A673 (cell line): ENCODE results near the gene AQP6. TPM values are rescaled to one million over a fixed set of nuclear protein-coding genes. Genes with fewer than 3 reads are reported as not detected.
A peak's percentile ranks its signal among the peaks of the same experiment; 100 is the strongest.

Experiments used
- BruUV-seq: library from RNA; stranded (reverse); fragments of 400-500 nt; replicated peaks from 2 replicates; lab custom pipeline; 2021; lab: Mats Ljungman, UMichigan
- CTCF ChIA-PET: fragments of 300-600 bp; sonication (Branson Sonifier 250); formaldehyde crosslinking; loops from one replicate; lab custom pipeline; 2022; ENCODE audit warnings: antibody characterized with exemption; lab: Charles Lee
- POLR2A ChIA-PET: fragments of 300-600 bp; sonication (Branson Sonifier 250); formaldehyde crosslinking; loops from one replicate; lab custom pipeline; 2022; ENCODE audit warnings: antibody characterized with exemption; ENCODE audit not compliant: low non-redundant PET; lab: Charles Lee
- DNase-seq: peaks from one replicate; pipeline ENCODE4 v3.0.0-alpha.2; 2015; ENCODE audit warnings: low spot score
- H3K27ac ChIP-seq: fragments of 200-600 bp; sonication (generic); 2 replicates; pipeline ENCODE4 v1.5.1; 2016; ENCODE audit warnings: mixed run types, low read depth, mild to moderate bottlenecking, mixed read lengths, antibody characterized with exemption, low read length; ENCODE audit not compliant: poor library complexity, severe bottlenecking
- H3K27me3 ChIP-seq: fragments of 200-600 bp; sonication (generic); replicated peaks from 2 replicates; pipeline ENCODE4 v1.6.1; 2017; ENCODE audit warnings: mixed run types, low read depth, mild to moderate bottlenecking, mixed read lengths, antibody characterized with exemption, low read length; ENCODE audit not compliant: insufficient read depth, poor library complexity
- H3K36me3 ChIP-seq: fragments of 200-600 bp; sonication (generic); 2 replicates; pipeline ENCODE4 v1.6.1; 2016; ENCODE audit warnings: mixed run types, mild to moderate bottlenecking, mixed read lengths, antibody characterized with exemption, low read length; ENCODE audit not compliant: insufficient read depth, poor library complexity, severe bottlenecking
- H3K4me1 ChIP-seq: fragments of 200-600 bp; sonication (generic); 2 replicates; pipeline ENCODE4 v1.6.1; 2017; ENCODE audit warnings: mixed run types, mild to moderate bottlenecking, mixed read lengths, antibody characterized with exemption, low read length; ENCODE audit not compliant: insufficient read depth, poor library complexity, severe bottlenecking
- H3K4me3 ChIP-seq: fragments of 200-600 bp; sonication (generic); 2 replicates; pipeline ENCODE4 v1.5.1; 2016; ENCODE audit warnings: low read depth, mixed run types, mild to moderate bottlenecking, mixed read lengths, low read length; ENCODE audit not compliant: poor library complexity, severe bottlenecking
- H3K9me3 ChIP-seq: fragments of 200-600 bp; sonication (generic); 2 replicates; pipeline ENCODE4 v1.6.1; 2016; ENCODE audit warnings: mixed run types, low read depth, mild to moderate bottlenecking, mixed read lengths, antibody characterized with exemption, low read length; ENCODE audit not compliant: poor library complexity, severe bottlenecking
- EZH2 ChIP-seq: fragments of 200-600 bp; sonication (generic); IDR thresholded peaks from 2 replicates; pipeline ENCODE4 v1.6.1; 2017; ENCODE audit warnings: borderline replicate concordance, low read depth, mild to moderate bottlenecking, mixed read lengths, antibody characterized with exemption, low read length; ENCODE audit not compliant: poor library complexity, severe bottlenecking
- intact Hi-C: fragments of 100-400 bp; cut with micrococcal nuclease; formaldehyde crosslinking; loops from one replicate; pipeline ENCODE4 v1.10.0; 2022; ENCODE audit not compliant: unreplicated experiment
- total RNA-seq: library from RNA; stranded (reverse); gene quantifications from 2 replicates; pipeline ENCODE4 v1.2.3, GENCODE V29; 2021
- TF ChIP-seq, protein P1 (sequence below): fragments of 300-800, 200-600 bp; sonication (generic); conservative IDR thresholded peaks from 2 replicates; pipeline ENCODE4 v1.5.1; 2017; ENCODE audit warnings: low read depth, mild to moderate bottlenecking, antibody characterized with exemption, low read length, moderate library complexity, mixed read lengths

Gene AQP6
- total RNA-seq, 1 experiment from 2014 or later, result not detected

DNA sequence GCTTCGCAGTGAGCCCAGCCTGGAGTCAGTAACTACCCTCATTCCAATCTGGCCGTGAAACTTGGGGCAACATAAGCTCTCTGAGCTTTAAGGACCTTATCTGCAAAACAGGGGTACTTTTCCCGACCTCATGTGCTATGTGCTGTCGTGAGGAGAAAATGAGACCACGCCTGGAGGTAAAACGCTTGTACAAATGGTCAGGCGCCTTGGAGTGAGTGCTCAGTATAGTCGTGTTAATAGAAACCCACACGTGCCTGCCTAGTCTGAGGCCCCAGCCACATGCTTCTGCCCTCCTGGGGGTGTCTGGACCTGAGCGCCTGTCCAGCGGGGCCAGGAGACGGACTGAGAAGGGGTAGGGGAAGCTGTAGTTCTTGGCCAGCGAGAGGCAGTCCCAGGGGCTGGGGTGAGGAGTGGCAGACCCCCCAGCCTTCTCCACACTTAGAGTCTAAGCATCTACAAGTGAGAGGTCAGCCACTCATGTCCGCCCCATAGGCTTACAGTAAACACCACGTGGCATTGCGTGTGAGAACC is 6.2 kb upstream of the AQP6 start:
- Histone ChIP-seq H3K4me3 (no peak overlapping the region), H3K27me3 (peaks cover 5% of the 10 kb centered on the region), H3K36me3 (no peaks in the 10 kb centered on the region), H3K9me3 (no peaks in the 10 kb centered on the region), H3K4me1 (no peaks in the 10 kb centered on the region), H3K27ac (no peak overlapping the region)
- TF ChIP-seq EZH2, result no peak
- ChIA-PET POLR2A (no interaction called here), CTCF (interaction anchor here (0.5 to 4.6 kb wide), 14 partner anchors 13 to 209 kb away, joined by 3 to 53 read pairs (median 4); partner anchors contain the start of genes COX14 and NCKAP5L)
- no peak for DNase-seq
- intact Hi-C loops, result loop anchor here (1.0 to 5.0 kb wide), 3 partner anchors 90 to 189 kb away; no protein-coding TSS in a partner anchor
- no TSS peak for BruUV-seq

GRCh38 chr12:49967042-49967776 is 5.5 kb upstream of the AQP6 start:
- peak overlapping the region; percentile 47 for H3K4me3 ChIP-seq
- POLR2A ChIA-PET, result no interaction called here
- peak; percentile 94 for DNase-seq
- H3K9me3 ChIP-seq, result no peaks in the 10 kb centered on the region
- no peak overlapping the region for H3K27ac ChIP-seq
- no TSS peak for BruUV-seq
- no peaks in the 10 kb centered on the region for H3K36me3 ChIP-seq
- intact Hi-C loops, result loop anchor here (1.0 to 5.0 kb wide), 3 partner anchors 89 to 190 kb away; no protein-coding TSS in a partner anchor
- peaks cover under 1% of the 10 kb centered on the region for H3K27me3 ChIP-seq
- no peaks in the 10 kb centered on the region for H3K4me1 ChIP-seq
- no peak for TF ChIP-seq EZH2
- TF ChIP-seq, protein P1, sequence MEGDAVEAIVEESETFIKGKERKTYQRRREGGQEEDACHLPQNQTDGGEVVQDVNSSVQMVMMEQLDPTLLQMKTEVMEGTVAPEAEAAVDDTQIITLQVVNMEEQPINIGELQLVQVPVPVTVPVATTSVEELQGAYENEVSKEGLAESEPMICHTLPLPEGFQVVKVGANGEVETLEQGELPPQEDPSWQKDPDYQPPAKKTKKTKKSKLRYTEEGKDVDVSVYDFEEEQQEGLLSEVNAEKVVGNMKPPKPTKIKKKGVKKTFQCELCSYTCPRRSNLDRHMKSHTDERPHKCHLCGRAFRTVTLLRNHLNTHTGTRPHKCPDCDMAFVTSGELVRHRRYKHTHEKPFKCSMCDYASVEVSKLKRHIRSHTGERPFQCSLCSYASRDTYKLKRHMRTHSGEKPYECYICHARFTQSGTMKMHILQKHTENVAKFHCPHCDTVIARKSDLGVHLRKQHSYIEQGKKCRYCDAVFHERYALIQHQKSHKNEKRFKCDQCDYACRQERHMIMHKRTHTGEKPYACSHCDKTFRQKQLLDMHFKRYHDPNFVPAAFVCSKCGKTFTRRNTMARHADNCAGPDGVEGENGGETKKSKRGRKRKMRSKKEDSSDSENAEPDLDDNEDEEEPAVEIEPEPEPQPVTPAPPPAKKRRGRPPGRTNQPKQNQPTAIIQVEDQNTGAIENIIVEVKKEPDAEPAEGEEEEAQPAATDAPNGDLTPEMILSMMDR, result peak; percentile 80
- CTCF ChIA-PET, result interaction anchor here (0.5 to 4.6 kb wide), 20 partner anchors 12 to 210 kb away, joined by 3 to 53 read pairs (median 4); partner anchors contain the start of genes COX14 and NCKAP5L

DNA sequence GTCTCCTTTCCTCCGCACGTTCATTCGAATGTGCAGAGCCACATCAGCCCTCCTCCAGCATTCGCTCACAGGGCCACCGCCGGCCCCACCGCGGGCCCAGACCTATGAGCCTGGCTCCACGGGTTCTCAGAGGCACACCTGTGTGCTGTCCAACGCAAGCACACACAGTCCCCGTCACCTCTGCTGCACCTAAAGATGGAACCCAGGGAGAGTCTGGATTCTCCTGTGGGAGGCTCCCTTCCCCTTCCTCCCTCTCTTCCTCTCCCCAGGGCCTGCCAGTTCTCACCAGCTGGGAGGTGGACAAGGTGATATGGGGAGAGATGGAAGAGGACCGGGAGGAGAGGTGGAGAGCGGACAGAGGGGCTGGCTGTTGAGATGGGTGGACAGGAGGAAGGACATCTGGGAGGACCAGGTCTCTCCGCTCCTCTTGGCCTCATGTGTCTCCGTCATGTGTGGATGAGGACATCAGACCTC is 4.9 kb upstream of the AQP6 start:
- Histone ChIP-seq H3K27ac (no peak overlapping the region), H3K4me3 (peak overlapping the region; percentile 47), H3K27me3 (no peaks in the 10 kb centered on the region), H3K9me3 (no peaks in the 10 kb centered on the region), H3K4me1 (no peaks in the 10 kb centered on the region), H3K36me3 (no peaks in the 10 kb centered on the region)
- ChIA-PET POLR2A (no interaction called here), CTCF (interaction anchor here (0.5 to 4.6 kb wide), 10 partner anchors 11 to 117 kb away, joined by 3 to 53 read pairs (median 9); partner anchors contain the start of gene SMARCD1)
- no TSS peak for BruUV-seq
- intact Hi-C loops, result loop anchor here (1.0 to 5.0 kb wide), 3 partner anchors 88 to 191 kb away; no protein-coding TSS in a partner anchor
- DNase-seq, result no peak
- no peak for TF ChIP-seq EZH2
- TF ChIP-seq, protein P1, result no peak
